Measurements from ENCODE around the gene IFI44.

The IFI44 gene

DNA sequence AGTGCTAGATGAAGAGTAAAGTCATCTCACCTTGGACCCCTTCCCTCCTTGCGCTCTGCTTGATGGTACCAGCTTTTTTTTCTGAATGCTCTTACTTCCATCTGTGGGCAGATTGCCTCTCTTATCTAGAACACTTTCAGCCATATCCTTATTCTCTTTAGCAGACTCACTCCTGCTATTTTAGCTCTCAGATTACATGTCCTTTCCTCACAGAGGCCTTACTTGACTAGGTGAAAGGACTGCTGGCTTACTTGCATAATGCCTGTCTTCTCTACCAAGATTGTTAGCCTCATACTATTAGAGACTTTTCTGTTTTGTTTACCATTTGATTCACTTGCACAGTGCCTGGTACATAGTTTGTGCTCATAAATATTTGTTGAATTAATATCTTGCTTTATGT, 9.3 kb downstream of the IFI44 start:
- DNase-seq, result no peak

DNA sequence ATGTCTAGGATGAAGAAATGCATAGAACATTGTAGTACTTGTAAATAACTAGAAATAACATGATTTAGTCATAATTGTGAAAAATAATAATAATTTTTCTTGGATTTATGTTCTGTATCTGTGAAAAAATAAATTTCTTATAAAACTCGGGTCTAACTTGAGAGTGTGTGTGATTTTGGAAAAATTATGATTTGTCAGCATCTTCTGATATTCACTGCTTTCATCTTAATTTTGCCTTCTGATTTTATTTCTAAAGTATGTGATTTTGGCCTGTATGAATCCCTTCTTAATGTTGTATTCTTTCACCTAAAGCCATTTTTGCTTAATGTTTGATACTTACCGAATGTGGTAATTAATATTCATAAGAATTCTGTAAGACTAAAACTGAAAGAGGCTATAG, 14.3 kb downstream of the IFI44 start:
- no peak for DNase-seq

DNA sequence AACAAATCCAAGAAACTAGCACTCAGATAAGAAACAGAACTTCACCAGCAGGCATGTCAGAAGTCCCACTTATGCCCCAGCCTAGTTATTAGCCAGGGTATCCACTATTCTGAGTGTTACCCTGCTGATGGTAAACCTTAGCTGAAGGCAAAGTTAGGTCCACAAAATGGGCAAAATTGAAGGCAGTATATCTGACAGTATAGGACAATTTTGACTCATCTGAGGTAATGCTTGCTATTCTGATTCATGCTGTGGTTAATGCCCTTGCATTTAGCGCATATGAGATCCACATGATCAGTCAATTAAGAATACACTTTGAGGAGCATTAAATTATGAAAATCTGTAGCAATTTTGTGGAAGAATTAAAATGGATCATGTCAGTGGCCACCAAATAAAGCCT, 15.1 kb downstream of the IFI44 start:
- no peak for DNase-seq

DNA sequence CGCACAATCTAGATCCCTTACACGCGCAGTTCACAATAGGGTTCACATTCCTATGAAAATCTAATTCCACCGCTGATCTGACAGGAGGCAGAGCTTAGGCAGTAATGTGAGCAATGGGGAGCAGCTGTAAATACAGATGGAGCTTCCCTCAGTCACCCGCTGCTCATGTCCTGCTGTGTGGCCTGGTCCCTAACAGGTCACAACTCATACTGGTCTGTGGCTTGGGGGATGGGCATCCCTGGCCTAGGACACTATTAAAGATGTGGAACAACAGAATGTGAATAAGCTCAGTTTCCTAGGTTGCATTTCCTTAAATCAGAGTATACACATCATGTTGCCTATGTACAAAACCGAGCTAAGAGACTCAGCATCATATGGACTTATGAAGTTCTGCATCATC, 16.2 kb downstream of the IFI44 start:
- no peak for DNase-seq

DNA sequence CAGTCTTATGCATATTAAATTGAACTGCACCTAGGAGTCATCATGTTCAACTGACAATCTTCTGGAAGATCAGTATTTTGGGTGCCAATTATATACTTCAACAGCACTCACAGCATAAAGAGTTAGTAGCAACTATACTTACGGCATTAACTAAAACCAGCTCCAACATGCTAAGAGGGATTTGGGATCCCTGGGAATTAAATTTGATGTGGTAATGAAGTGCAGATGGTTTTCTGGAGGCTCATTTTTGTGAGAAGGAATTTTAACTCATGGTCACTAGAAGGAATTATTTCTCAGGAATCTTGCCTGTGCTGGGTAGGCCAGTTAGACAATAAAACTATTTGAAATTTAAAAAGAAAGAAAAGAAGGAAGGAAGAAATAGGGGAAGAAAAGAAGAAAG, 18.3 kb downstream of the IFI44 start:
- no peak for DNase-seq

DNA sequence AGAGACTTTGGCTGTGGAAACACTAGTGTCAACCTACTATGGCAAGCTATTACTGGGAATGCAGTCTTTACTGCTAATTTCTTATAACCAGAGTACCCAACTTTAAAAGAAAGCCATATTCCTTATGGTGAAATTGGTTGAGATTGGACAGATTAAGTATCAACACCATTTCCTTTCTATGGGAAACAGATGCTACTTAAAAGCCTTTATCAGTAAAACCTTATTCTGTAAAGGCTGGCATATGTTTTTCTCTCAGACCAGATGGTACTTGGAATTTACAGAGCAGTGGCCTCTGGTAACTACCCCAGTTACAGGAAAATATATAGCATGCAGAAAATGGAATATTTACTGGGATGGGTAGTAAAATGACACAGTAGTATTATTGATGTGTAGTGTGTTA, 18.8 kb downstream of the IFI44 start:
- no peak for DNase-seq

DNA sequence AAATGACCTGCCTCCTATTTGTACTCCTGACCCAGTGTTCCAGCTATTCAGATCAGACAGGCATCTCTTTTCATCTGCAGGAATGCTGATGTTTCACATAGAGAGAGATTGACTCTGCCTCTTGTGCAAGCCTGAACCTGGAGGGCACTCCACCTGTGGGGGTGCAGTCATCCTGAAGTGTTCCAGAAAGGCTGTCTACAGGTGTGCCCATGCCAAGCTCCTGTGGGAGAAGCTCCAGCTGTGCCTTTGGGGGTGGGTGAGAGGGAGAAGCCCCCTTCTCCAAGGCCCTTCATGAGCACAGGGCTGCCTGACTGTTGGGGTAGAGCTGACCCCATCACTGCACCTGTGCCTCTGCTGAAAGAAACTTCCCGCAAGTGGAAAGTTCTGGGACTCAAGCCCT, 22.8 kb downstream of the IFI44 start:
- DNase-seq, result no peak

DNA sequence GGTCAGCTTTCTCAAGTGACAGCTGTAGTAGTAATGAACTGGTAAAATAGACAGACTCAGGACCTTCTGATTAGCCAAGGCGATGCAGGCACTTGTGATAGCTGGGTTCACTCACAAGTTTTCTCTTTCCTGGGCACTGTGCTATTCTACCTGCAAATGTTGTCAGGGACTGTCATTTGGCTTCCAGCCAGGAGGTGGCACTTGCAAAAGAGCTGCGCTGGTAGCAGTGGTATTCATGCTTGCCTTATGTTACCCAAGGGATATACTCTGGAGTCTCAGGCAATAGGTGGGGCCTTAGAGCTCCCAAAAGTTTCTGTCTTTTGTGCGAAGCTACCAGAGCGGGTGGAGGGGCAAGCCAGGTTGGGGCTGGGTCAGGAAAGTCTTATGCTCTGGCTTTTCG, 23.5 kb downstream of the IFI44 start:
- DNase-seq, result peak; percentile 19

DNA sequence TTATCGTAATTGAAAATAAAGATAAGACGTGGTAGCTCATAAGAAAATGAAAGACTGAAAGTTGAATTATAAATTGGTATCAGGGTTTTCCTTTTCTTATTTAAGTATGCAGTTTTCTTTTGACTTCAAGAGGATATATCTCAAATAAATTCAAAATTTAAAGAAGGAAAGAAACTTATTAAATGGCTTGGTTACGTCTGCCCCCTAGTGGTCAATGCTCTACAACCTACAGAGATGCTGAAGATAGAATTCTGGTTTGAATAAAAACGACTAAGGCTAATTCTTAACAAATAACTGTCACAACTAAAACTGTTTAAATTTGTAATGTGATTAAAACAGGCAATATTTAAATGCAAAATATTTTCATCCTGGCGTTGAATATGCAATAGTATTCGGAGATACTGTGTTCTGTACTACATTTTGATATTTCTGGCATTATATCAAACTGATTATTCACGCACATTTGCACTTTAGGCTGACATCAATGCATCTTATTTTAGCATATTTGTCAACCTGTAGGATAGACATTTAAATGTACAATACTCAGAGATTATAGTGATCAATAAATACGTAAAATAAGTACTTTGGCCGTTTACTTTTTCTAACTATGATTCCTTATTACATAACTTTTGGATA, 26.8 kb downstream of the IFI44 start:
- DNase-seq, result peak; percentile 38

DNA sequence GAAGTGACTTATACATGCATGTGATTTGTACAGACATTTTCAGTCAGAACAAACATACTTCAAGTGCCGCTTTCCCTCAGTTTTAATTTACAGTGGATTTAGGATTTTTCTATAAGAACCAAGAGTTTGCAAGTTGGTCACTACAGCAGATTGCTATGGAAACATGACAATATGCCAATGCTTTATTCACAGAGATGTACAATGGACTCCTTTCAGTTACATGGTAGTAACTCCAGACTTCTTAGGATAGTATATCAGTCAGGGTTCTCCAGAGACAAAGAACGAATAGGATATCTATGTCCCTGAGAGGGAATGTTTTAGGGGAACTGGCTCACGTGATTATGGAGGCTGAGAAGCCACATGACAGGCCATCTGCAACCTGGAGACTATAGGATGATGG, 27.4 kb downstream of the IFI44 start:
- no peak for DNase-seq

DNA sequence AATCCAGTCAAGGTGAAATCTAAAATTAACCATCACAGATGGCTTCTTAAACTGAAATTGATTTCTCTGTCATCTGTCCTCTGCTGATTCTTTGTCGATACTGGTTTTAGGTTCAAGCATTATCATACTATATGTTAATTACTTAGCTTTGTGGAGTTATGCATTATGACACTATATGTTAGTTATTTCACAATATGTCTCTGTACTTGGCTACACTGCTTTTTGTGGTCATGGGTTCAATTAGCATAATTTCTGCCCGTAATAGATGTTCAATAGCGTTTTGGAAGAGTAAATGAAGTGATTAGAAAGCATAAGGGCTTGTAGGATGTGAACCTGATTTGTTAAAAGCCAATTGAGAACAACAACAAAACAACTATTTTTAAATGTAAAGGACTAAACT, 28.2 kb downstream of the IFI44 start:
- DNase-seq, result no peak

DNA sequence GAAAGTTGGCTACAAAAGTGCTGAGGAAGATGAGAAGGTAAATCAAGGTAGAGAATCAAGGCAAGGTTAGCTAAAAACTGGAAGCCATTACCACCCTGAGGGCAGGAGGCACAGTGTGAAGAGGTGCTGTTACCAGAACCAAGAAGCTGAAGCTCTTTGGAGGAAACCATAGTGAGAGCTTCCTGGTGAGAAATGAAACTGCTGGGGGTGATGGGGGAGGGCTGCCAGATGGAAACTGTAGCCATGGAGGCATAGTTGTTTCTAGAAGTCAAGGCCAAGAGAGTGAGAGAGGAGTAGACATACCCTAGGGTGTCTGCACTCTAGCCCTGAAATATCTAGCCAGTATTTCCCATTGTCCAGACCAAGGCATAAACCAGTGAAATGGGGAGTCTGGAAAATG, 28.7 kb downstream of the IFI44 start:
- no peak for DNase-seq

DNA sequence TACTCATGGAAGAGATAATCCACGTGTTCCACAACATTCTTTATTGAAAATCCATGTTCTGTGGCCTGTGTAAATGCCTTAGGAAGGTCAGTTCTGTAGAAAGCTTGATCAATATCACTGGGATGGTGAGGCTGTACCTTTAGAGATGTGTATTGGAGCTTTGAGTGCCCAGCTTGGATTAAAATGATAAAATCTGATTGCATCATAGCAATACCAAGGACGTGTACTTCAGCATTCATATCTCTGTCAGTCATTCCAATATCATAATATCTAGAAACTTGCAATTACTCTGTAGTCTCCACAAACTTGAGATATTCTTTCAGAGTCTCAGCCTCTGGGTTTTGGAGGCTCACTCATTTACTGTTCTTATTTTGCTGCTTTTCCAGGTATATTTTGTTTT, 31.6 kb downstream of the IFI44 start:
- DNase-seq, result no peak

DNA sequence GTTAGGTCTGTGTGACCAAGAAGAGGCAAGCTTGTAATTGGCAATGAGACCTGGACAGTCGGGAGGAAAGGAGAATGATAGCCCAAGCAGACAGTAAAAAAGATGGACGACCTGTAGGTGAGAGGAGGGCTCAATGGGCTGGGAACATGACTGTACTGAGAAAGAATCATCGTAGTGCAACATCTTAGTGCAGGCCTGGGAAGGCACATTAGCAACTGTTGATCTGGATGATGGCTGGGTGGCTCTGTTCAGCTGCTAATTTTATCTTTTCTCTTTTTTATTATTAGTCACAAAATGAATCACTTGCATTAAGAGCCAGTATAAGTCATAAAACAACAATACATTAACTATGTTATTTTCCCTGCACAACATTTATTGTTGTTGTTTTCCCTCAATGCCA, 32.9 kb downstream of the IFI44 start:
- no peak for DNase-seq

DNA sequence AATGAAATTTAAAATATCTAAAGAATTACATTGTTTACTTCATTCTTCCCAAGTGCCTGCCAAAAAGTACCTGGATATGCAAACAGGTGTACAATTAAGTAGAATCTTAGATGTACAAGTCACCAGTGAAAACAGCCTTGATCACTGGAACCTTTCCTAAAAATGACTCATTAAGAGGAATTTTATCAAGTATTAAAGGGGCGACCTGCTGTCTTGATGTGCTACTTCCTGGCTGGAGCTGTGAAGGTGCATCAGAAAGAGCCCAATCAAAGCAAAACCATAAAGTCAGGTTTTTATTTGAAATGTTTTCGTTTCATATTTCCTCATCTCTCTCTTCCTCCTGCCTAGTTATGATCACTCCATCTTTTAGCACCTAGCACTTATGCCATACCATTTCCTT, 33.4 kb downstream of the IFI44 start:
- DNase-seq, result no peak

DNA sequence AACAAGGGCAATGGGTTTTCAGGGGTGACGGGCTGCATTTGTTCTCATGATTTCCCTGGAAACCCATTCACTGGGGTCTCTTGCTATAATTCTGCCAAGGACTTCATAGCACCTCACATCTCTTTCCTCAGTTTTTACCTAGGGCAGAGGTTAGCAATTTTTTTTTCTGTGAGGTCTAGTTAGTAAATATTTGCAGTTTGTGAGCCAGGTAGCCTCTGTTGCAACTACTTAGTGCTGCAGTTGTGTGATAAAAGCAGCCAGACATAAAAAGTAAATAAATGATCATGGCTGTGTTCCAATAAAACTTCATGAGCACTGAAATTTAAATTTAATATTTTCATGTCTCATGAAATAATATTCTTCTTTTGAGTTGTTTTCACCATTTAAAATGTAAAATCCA, 37.7 kb downstream of the IFI44 start:
- DNase-seq, result no peak

DNA sequence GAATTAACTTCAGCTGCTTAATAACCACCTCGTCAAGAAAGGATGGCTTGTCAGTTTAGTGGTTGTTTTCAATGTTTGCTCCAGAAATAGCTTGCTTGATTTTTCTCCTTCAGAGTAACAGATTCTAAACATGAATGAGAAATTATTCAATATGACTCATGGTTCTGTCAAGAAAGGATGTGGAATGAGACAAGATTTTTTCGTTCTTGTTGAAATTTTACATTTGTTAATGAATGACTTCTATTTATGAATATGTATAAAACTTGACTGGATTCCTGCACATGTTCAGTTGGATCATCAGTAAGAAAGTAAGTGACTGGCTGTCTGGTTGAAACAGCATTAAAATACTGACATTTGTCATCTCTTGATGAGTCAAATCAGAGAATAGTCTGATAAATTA, 38.3 kb downstream of the IFI44 start:
- DNase-seq, result no peak

DNA sequence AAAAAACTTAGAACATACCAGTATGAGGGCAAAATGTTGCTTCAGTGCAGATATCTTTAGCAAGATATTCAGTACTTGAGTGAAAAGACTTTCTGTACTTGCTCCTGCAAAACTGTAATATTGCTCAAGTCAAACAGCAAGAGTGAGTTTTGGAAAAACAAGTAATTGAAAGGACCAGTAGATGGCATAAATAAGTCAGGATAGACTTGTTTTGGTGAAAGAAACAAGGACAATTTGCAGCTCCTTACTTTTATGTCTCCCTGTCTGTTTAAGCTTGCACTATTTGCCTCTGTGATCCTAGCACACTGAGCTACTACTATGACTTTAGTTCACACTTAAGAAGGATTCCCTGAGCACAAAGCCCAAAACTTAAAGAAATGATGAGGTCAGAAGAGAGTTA, 39.1 kb downstream of the IFI44 start:
- no peak for DNase-seq

DNA sequence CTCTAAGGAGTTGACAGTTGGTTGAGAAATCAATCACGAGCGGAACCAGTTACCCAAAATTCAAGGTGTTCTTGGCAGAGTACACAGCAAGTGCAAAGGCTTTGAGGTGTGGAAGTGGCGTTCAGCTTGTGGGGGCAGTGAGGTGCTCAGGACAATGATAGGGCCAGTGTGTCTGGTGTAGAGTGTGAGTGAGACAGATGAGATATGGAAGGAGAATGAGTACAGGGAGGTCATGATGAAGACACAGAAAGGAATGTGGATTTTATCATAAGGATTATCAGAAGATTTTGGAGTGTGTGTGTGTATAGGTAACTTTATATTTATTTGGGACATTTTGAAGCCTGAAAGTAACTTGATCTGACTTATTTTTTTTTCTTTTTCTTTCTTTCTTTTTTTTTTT, 40.9 kb downstream of the IFI44 start:
- DNase-seq, result no peak

DNA sequence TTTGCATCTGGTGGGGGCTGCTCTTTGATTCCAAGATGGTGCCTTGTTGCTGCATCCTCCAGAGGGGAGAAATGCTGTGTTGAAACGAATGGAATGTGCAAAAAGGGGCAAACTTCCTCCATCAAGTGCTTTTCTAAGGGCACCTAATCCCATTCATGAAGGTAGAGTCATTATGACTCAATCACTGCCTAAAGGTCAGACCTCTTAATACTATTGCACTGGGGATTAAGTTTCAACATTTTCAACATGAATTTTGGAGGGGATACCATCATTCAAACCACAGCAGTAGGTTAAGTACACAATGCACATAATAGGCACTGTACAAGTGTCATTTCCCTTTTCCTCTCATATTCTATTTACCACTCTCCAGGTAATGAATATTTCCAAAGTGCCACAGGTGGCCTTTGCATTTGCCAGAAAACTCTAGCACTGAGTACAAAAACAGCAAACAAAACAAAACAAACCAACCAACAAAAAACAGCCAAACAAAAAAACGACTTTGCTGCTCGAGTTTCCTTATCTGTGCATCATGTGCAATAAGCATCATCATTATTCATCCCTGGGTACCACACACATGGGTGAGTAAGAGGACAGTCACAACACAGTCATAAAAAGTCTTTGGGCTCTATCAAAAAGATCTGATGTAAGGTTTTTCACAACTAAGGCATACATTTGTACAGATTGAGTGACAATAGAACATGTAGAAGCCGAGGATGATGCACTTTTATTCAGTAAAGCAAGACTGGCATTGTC, 42.5 kb downstream of the IFI44 start:
- no peak for DNase-seq

DNA sequence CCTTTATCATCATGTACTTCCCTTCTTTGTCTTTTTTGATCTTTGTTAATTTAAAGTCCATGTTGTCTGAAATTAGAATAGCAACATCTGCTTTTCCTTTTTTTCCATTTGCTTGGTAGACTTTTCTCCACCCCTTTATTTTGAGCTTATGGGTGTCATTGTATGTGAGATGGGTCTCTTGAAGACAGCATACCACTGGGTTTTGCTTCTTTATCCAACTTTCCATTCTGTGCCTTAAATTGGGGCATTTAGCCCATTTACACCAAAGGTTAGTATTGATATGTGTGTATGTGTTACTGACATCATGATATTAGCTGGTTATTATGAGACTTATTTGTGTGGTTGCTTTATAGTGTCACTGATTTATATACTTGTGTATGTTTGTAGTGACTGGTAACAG, 50.2 kb downstream of the IFI44 start:
- no peak for DNase-seq

DNA sequence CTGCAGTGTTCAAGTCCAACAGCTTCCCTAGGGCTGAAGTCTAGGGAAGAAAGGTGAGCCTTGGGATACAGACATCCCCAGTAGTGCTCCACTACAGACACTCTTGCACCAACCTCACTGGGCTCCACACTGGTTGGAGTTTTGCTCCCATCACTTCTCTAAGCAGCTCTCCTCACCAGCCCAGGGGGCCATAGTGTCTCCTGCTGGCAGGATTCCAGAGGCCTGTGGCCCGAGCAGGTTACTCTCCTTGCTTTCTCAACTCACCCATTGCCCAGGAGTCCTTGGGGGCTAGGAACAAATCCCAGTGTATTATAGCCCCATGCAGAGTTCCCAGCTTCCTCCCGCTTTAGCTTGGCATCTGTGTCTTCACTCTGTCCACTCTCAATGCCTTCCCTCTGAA, 52.8 kb downstream of the IFI44 start:
- DNase-seq, result no peak

DNA sequence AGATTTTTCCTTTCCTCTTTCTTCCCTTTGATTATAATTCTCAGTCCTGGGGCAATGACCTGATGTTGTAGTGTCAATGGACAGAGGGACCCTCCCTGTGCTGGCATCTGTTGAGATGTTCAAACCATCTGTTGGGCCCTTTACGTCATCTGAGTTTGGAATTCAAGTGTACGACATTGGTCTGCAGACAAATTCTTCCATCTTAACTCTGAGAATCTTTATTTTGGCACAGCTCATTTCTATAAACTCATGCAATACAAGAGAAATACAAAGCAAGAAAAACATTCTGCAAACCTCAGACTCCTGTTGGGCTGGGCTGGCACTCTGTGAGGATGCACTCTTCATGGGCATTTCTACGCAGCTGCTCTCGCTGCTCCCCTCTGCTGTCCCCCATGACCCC, 54.2 kb downstream of the IFI44 start:
- DNase-seq, result no peak

DNA sequence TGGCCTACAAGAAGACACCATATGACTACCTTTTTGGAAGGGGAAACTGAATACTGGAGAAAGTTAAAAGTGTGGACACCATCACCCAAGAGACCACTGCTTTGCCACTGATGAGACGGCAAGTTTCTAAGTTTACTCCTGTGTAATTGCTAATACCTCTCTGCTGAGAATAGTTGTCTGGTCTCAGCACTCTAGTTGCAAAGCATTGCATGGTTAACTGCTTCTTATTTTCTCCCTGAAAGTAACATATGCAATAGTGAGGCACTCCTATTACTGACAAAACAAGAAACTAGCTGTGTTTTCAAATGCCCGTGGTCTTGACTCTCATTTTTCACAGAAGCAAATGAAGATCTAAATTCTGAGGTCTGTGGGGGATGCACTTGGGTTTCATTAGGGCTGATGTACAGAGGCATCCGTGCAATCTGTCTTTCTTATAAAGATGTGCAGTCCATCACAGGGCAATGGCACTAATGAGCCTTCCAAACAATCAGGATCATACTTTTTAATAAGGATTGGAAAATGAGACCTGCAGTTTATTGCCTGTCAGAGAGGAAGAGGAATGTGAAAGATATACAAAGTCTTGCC, 62.9 kb downstream of the IFI44 start:
- DNase-seq, result no peak

DNA sequence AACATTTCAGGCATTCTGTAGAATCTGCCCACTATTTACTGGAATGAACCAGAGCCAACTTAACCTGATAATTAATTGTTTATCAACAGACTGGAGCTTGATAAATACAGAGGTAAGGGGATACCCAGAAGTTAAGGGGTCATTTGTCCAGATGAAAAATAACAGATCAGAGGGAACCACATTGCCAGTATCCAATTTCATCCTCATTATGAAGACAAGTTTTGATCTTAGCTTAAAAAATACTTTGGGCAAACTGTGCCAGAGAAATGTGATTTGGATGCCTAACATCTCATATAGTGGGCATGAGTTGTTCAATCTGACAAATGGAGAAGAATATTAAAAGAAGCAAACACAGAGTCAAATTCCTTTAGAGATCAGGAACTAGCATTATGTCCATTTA, 63.7 kb downstream of the IFI44 start:
- no peak for DNase-seq
